GM13976 (cell line): ENCODE measurements around the gene NRXN2.
A peak's percentile ranks its signal among the peaks of the same experiment; 100 is the strongest.

ENCODE experiments used
- DNase-seq: peaks from one replicate; pipeline ENCODE4 v3.0.0; 2012; ENCODE audit warnings: low spot score
- in situ Hi-C: fragments of 300-500 bp; cut with MboI; formaldehyde crosslinking; loops from one replicate; pipeline ENCODE4 v1.12.0; 2022; ENCODE audit warnings: low sequenced_read_pairs, mixed read lengths, inconsistent platforms; ENCODE audit not compliant: unreplicated experiment
- TF ChIP-seq, protein P1 (sequence below): IDR thresholded peaks from 2 replicates; pipeline ENCODE4 v1.5.1; 2012; ENCODE audit warnings: borderline replicate concordance, mild to moderate bottlenecking; ENCODE audit not compliant: insufficient read depth; ENCODE audit errors: extremely low read depth, missing control alignments, control extremely low read depth

NRXN2 gene

GRCh38 chr11:64691543-64691942 is 31.5 kb downstream of the NRXN2 start:
- TF ChIP-seq, protein P1, sequence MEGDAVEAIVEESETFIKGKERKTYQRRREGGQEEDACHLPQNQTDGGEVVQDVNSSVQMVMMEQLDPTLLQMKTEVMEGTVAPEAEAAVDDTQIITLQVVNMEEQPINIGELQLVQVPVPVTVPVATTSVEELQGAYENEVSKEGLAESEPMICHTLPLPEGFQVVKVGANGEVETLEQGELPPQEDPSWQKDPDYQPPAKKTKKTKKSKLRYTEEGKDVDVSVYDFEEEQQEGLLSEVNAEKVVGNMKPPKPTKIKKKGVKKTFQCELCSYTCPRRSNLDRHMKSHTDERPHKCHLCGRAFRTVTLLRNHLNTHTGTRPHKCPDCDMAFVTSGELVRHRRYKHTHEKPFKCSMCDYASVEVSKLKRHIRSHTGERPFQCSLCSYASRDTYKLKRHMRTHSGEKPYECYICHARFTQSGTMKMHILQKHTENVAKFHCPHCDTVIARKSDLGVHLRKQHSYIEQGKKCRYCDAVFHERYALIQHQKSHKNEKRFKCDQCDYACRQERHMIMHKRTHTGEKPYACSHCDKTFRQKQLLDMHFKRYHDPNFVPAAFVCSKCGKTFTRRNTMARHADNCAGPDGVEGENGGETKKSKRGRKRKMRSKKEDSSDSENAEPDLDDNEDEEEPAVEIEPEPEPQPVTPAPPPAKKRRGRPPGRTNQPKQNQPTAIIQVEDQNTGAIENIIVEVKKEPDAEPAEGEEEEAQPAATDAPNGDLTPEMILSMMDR, result no peak
- in situ Hi-C loops, result no loop called here
- DNase-seq, result no peak

DNA sequence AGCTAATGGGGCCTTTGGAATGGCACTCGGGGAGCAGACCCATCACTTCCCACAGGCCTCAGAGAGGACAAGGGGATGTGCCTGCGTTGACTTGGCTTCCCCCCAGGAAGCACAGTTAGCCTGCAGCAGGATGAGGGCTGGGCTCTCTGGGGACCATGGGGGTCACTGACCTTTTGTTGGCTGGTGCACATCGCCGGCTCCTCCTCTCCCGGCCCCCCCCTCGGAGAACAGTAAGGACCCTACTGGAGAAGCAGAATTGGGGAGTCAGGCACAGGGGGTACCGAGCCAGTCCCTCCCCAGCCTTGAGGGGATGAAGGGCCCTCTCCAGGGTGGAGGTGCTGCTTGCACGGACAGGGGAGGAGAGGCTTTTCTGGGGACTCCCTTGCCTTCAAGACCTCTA is 32.8 kb downstream of the NRXN2 start:
- TF ChIP-seq, protein P1, result no peak
- DNase-seq, result no peak
- in situ Hi-C loops, result no loop called here

DNA sequence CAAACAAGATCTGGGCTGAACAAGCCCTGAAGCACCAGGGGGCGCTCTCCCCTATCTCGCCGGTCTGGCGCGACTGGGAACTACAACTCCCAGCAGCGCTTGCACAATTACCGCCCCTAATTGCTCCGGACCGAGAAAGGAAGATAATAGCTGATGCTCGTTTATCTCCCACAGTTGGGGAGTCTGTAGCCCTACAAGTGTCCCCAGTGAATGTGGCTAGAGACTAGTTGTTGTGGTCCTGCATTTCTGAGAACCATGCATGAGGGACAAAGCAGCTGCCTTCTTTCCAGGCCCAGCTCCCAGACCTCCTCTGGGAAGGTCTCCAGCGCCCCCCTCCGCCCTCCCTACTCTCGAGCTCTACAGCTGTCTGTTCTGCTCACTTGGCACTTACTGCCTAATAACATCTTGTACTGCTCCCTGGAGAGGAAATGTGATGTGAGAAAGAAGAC is 34.4 kb downstream of the NRXN2 start:
- in situ Hi-C loops, result no loop called here
- TF ChIP-seq, protein P1, result peak; percentile 80
- DNase-seq, result peak; percentile 93

GRCh38 chr11:64687643-64688533 is 35.1 kb downstream of the NRXN2 start:
- in situ Hi-C loops, result no loop called here
- TF ChIP-seq, protein P1, result no peak
- DNase-seq, result no peak

- in situ Hi-C loops, result no loop called here
Observed at GRCh38 chr11:64687204-64687603, 35.8 kb downstream of the NRXN2 start.

GRCh38 chr11:64686466-64687170 is 36.4 kb downstream of the NRXN2 start:
- TF ChIP-seq, protein P1, result no peak
- DNase-seq, result no peak
- in situ Hi-C loops, result no loop called here

More at GRCh38 chr11:64687204-64687603, 35.8 kb downstream of the NRXN2 start:
- TF ChIP-seq, protein P1, result no peak
- DNase-seq, result no peak
